ENCODE measurements around the gene DDX39B.

The DDX39B gene

DNA sequence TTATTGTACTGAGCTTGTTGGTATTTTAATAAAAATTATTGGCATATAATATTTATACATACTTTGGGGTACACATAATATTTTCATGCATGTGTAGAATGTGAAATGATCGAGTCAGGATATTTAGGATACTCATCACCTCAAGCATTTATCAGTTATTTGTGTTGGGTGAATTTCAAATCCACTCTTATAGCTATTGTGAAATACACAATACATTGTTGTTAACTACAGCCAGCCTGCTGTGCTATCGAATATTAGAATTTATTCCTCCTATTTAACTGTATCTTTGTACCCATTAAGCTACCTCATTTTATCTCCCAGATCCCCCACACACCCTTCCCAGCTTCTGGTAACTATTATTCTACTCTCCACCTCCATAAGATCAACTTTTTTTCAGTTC is 58.4 kb downstream of the DDX39B start:
- no peak for DNase-seq (ENCODE audit: low spot score)

DNA sequence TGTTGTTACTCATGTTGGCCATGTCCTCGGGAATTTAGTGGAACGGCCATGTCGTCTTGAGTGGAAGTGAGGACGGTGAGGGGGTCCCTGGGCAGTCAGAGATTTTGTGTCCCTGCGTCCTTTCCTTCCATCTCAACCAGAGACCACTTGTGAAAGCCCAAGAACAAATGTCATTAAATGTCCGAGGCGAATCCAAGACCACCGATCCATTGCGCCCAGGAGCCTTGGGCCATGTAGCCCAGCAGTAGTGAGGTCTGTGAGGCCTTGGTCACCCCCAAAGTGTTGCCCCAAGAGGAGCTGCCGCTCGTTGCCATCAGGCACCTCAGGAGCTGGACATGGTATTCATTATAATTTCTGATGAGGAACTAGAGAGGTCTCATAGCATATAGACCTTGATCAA is 61.2 kb downstream of the DDX39B start:
- no peak for DNase-seq (ENCODE audit: low spot score)

Measured in RKO (cell line).